ENCODE results near the gene RAD51AP2.
"Not testable (repeated sequence)": the region's sequence is repeated elsewhere in the genome, so short reads cannot be mapped to it uniquely, and the experiment has no call there.

Gene RAD51AP2

GRCh38 chr2:17536416-17536815 lies 18.2 kb upstream of the RAD51AP2 start:
- no peak for DNase-seq

- DNase-seq: no peak
These were observed 15.3 kb upstream of the RAD51AP2 start for GRCh38 chr2:17533546-17533945.

GRCh38 chr2:17529771-17530170 lies 11.5 kb upstream of the RAD51AP2 start:
- no peak for DNase-seq

- no peak for DNase-seq
These were observed 4.1 kb upstream of the RAD51AP2 start for GRCh38 chr2:17522303-17522702.

- no peak for DNase-seq
These were observed 3.4 kb upstream of the RAD51AP2 start for GRCh38 chr2:17521621-17522020.

GRCh38 chr2:17520761-17521160 lies 2.5 kb upstream of the RAD51AP2 start:
- DNase-seq: no peak

GRCh38 chr2:17519486-17519885 lies 1.2 kb upstream of the RAD51AP2 start:
- no peak for DNase-seq

- no peak for DNase-seq
These were observed 594 bp downstream of the RAD51AP2 start for GRCh38 chr2:17517481-17518211.

GRCh38 chr2:17515652-17516051 lies 2.6 kb downstream of the RAD51AP2 start:
- no peak for DNase-seq

- no peak for DNase-seq
These were observed 11.3 kb downstream of the RAD51AP2 start for GRCh38 chr2:17506736-17507616.

- no peak for DNase-seq
These were observed 20.5 kb downstream of the RAD51AP2 start for GRCh38 chr2:17497718-17498117.

GRCh38 chr2:17495590-17495989 lies 22.6 kb downstream of the RAD51AP2 start:
- no peak for DNase-seq

- DNase-seq: not testable (repeated sequence)
These were observed 28.1 kb downstream of the RAD51AP2 start for GRCh38 chr2:17490165-17490564.

GRCh38 chr2:17488610-17489009 lies 29.6 kb downstream of the RAD51AP2 start:
- not testable (repeated sequence) for DNase-seq

- no peak for DNase-seq
These were observed 34.7 kb downstream of the RAD51AP2 start for GRCh38 chr2:17483496-17483895.

GRCh38 chr2:17482651-17483050 lies 35.6 kb downstream of the RAD51AP2 start:
- DNase-seq: no peak

- no peak for DNase-seq
These were observed 38.4 kb downstream of the RAD51AP2 start for GRCh38 chr2:17479875-17480274.

GRCh38 chr2:17476830-17477229 lies 41.4 kb downstream of the RAD51AP2 start:
- no peak for DNase-seq

GRCh38 chr2:17476064-17476463 lies 42.2 kb downstream of the RAD51AP2 start:
- DNase-seq: no peak

GRCh38 chr2:17475286-17475685 lies 43.0 kb downstream of the RAD51AP2 start:
- DNase-seq: no peak

GRCh38 chr2:17471979-17472378 lies 46.3 kb downstream of the RAD51AP2 start:
- DNase-seq: no peak

GRCh38 chr2:17470855-17471641 lies 47.2 kb downstream of the RAD51AP2 start:
- DNase-seq: no peak

GRCh38 chr2:17461087-17461475 lies 57.2 kb downstream of the RAD51AP2 start:
- no peak for DNase-seq
